GM12878 (cell line): ENCODE measurements around the gene C11orf91. TPM values are rescaled to one million over a fixed set of nuclear protein-coding genes. Genes with fewer than 3 reads are reported as not detected.

Experiments
- ATAC-seq: fragments of 200-7000 bp; cut with Tn5 transposase; 3 replicates; pipeline ENCODE4 v1.9.1; 2020; ENCODE audit warnings: mild to moderate bottlenecking, moderate library complexity
- BruUV-seq: library from RNA; stranded (reverse); fragments of 400-500 nt; replicated peaks from 2 replicates; lab custom pipeline; 2021; lab: Mats Ljungman, UMichigan
- CTCF ChIA-PET: fragments of 300-600 bp; sonication (Branson Sonifier 250); formaldehyde crosslinking; extraction: SDS; loops from one replicate; lab custom pipeline; 2021; ENCODE audit warnings: inconsistent platforms; lab: Yijun Ruan, JAX
- POLR2A ChIA-PET: fragments of 350-600 bp; formaldehyde crosslinking; extraction: SDS; loops from one replicate; lab custom pipeline; 2021; ENCODE audit warnings: inconsistent platforms; lab: Charles Lee
- RAD21 ChIA-PET: fragments of 300-600 bp; sonication (Branson Sonifier 250); formaldehyde crosslinking; loops from one replicate; lab custom pipeline; 2023; ENCODE audit warnings: antibody characterized with exemption; ENCODE audit not compliant: unreplicated experiment; lab: Charles Lee
- SMC1A ChIA-PET: fragments of 300-600 bp; sonication (Branson Sonifier 250); formaldehyde crosslinking; loops from one replicate; lab custom pipeline; 2023; ENCODE audit not compliant: unreplicated experiment, uncharacterized antibody; lab: Charles Lee
- DNase-seq: peaks from one replicate; pipeline ENCODE4 v3.0.0-alpha.2; 2011; ENCODE audit warnings: low read depth, low spot score
- FAIRE-seq: peaks from 3 replicates; lab custom pipeline; 2011; peaks lifted over from hg19 to GRCh38; lab: Jason Lieb, UNC
- H2AFZ ChIP-seq: 2 replicates; pipeline ENCODE4 v1.6.0; 2011; ENCODE audit warnings: low read depth, low read length, control low read depth; ENCODE audit not compliant: control insufficient read depth
- H3K27ac ChIP-seq: 2 replicates; pipeline ENCODE4 v1.5.1; 2011; ENCODE audit warnings: control low read depth; ENCODE audit not compliant: control insufficient read depth, insufficient read depth
- H3K27me3 ChIP-seq, 2 experiments: replicated peaks in 1 of 2; 2 replicates each; pipeline versions ENCODE4 v1.6.0 to v1.6.1; 2011; ENCODE audit warnings: low read length in 1 of 2; ENCODE audit not compliant: control insufficient read depth in 2 of 2, insufficient read depth in 2 of 2
- H3K36me3 ChIP-seq, 2 experiments: 2 replicates each; pipeline ENCODE4 v1.5.1; 2011; ENCODE audit warnings: low read length in 1 of 2; ENCODE audit not compliant: control insufficient read depth in 2 of 2, insufficient read depth in 2 of 2
- H3K4me1 ChIP-seq: 2 replicates; pipeline ENCODE4 v1.6.1; 2011; ENCODE audit warnings: mild to moderate bottlenecking, low read length, moderate library complexity, mixed read lengths; ENCODE audit not compliant: control insufficient read depth, insufficient read depth
- H3K4me2 ChIP-seq: 2 replicates; pipeline ENCODE4 v1.6.0; 2011; ENCODE audit warnings: control low read depth; ENCODE audit not compliant: control insufficient read depth, insufficient read depth
- H3K4me3 ChIP-seq: fragments of 200-600 bp; sonication (generic); 2 replicates; pipeline ENCODE4 v1.5.1; 2016
- H3K79me2 ChIP-seq: 2 replicates; pipeline ENCODE4 v1.6.0; 2011; ENCODE audit warnings: low read length; ENCODE audit not compliant: control insufficient read depth, insufficient read depth
- H3K9ac ChIP-seq: 2 replicates; pipeline ENCODE4 v1.8.0; 2011; ENCODE audit warnings: low read length, control low read depth, mixed read lengths; ENCODE audit not compliant: control insufficient read depth, insufficient read depth
- H3K9me3 ChIP-seq: replicated peaks from 3 replicates; pipeline ENCODE4 v1.5.1; 2011; ENCODE audit warnings: mild to moderate bottlenecking, low read length; ENCODE audit not compliant: control insufficient read depth, insufficient read depth
- H4K20me1 ChIP-seq: 2 replicates; pipeline ENCODE4 v1.6.0; 2011; ENCODE audit not compliant: control insufficient read depth, insufficient read depth
- POLR2AphosphoS2 ChIP-seq: IDR thresholded peaks from 2 replicates; pipeline ENCODE4 v1.6.1; 2011; ENCODE audit warnings: low read depth, mild to moderate bottlenecking, low read length, improper control_type of control experiment, moderate library complexity
- TAF1 ChIP-seq: IDR thresholded peaks from 2 replicates; pipeline ENCODE4 v1.6.1; 2011; ENCODE audit warnings: mild to moderate bottlenecking, low read depth, low read length, borderline replicate concordance
- WGBS: methylation state at CpG from one replicate; pipeline ENCODE4 v1.1.6; 2016; ENCODE audit warnings: low lambda C conversion rate; ENCODE audit not compliant: insufficient replicate concordance, insufficient coverage; ENCODE audit errors: missing lambda C conversion rate; 5-methylcytosine and 5-hydroxymethylcytosine counted together
- in situ Hi-C: fragments of 300-500 bp; cut with MboI; formaldehyde crosslinking; loops from 9 replicates; pipeline ENCODE4 v1.14.3; 2018; ENCODE audit warnings: mixed read lengths
- intact Hi-C: fragments of 100-400 bp; cut with micrococcal nuclease; formaldehyde crosslinking; loops from one replicate; pipeline ENCODE4 v1.14.2; 2022; ENCODE audit not compliant: unreplicated experiment
- polyA plus RNA-seq, 11 experiments: library from polyadenylated mRNA; depleted of rRNA in 4 of 11; unstranded in 6 of 11; stranded (reverse) in 5 of 11; fragments of >200 nt; fragmentation: Nextera tagmentation in 4 of 11; fragmentation: Illumina TruSeq in 1 of 11; extraction: Ambion mirVana in 4 of 11; extraction: Trizol in 1 of 11; gene quantifications; 1 replicate in 1 of 11; 2 replicates in 10 of 11; pipeline versions ENCODE4 v1.2.1 to v1.2.3, GENCODE V29; 2011 to 2016; ENCODE audit warnings: inconsistent platforms in 2 of 11, missing spikeins in 2 of 11, low read depth in 1 of 11
- total RNA-seq, 4 experiments: library from RNA; depleted of rRNA in 3 of 4; stranded (reverse); fragments of >200 nt in 3 of 4; fragmentation: Illumina TruSeq in 1 of 4; extraction: Trizol in 1 of 4; gene quantifications; 2 replicates each; pipeline versions ENCODE4 v1.2.1 to v1.2.3, GENCODE V29; 2013 to 2021
- TF ChIP-seq, protein P1 (sequence below): IDR thresholded peaks from 2 replicates; pipeline ENCODE4 v1.6.1; 2011; ENCODE audit warnings: borderline replicate concordance, low read depth, mild to moderate bottlenecking, moderate library complexity, mixed read lengths, low read length; ENCODE audit not compliant: insufficient read depth; ENCODE audit errors: extremely low read length

The C11orf91 gene
- total and polyA plus RNA-seq, 10 of the 15 experiments (the other 5 are each of a cell fraction or from before 2014, with no cell fraction given), result not detected

DNA sequence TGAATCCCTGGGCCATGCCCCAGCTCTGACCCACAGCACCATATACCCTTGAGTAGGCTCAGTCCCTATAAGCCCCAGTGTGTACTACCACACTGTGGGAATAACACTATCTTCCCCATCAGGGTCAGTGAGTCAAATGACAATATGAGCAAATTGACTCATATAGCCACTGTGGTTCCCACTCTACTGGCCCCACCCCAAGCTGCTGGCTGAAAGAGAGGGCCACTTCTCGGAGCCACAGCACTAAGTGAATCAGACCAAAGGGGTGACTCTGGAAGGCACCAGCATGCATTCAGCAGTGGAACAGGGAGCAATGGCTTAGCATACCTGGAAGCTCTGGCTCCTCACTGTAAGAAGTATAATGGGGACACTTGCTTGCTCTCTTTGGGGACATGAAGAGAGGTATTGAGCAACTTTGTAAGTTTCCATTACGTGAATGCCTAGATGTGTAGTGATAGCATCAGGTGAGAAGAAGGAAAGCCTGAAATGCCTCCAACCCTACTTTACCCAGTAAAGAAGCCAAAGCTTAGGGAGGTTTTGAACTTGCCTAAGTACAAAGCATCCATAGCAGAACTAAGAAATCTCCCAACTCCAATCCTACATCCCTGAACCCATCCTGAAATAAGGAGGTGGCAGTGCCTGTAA, 22.1 kb upstream of the C11orf91 start (continued):
- TF ChIP-seq TAF1, result no peak
- TF ChIP-seq, all 136 proteins: peak for 16

DNA sequence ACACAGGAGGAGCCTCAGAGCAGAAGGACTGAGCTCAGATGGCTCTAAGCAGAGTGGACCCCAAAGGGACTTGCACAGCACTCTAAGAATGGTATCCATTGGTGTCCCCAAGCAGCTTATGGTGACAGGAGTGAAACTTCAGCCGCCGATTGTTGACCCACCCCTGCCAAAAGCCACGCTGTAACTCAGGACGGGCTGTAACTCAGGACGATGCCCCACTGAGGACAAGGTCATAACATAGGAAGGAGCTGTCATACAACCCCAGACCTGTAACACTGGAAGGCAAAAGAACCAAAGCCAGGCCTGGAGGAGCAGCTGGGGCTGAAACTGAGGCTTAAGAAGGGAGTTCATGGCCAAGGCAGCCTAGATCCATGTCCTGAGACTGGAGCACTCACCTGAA, 21.4 kb upstream of the C11orf91 start:
- Histone ChIP-seq H3K79me2 (peaks cover 33% of the 10 kb centered on the region), H3K27ac (0 out of 2 replicates have a peak overlapping the region, but pooled peaks have one; percentile 36), H2AFZ (no peak overlapping the region), H3K9ac (no peak overlapping the region), H4K20me1 (no peaks in the 10 kb centered on the region), H3K9me3 (no peaks in the 10 kb centered on the region), H3K36me3 (peaks cover 14 to 18% of the 10 kb centered on the region in 2 experiments; a peak in 3 of 4 replicates), H3K4me3 (no peak overlapping the region), H3K4me1 (peaks cover 24% of the 10 kb centered on the region), H3K27me3 (no peaks in the 10 kb centered on the region), H3K4me2 (no peak overlapping the region)
- WGBS, result 97% methylated on average over 5 of the region's 5 CpGs
- in situ Hi-C loops (no loop called here), intact Hi-C loops (no loop called here)
- SMC1A ChIA-PET, result interaction anchor here (1.3 to 1.8 kb wide), 3 partner anchors 11 to 21 kb away, joined by 3 to 7 read pairs (median 3); no protein-coding TSS in a partner anchor
- no peak for FAIRE-seq
- CTCF ChIA-PET, result interaction anchor here (0.7 to 2.3 kb wide), 3 partner anchors 12 to 20 kb away, joined by 3 to 10 read pairs (median 6); no protein-coding TSS in a partner anchor
- ATAC-seq, result no peak
- no TSS peak for BruUV-seq
- DNase-seq, result no peak
- POLR2A ChIA-PET, result interaction anchor here (0.5 to 1.5 kb wide), 2 partner anchors 11 to 12 kb away, joined by 3 to 7 read pairs; no protein-coding TSS in a partner anchor
- no peak for TF ChIP-seq POLR2AphosphoS2
- TF ChIP-seq, protein P1, sequence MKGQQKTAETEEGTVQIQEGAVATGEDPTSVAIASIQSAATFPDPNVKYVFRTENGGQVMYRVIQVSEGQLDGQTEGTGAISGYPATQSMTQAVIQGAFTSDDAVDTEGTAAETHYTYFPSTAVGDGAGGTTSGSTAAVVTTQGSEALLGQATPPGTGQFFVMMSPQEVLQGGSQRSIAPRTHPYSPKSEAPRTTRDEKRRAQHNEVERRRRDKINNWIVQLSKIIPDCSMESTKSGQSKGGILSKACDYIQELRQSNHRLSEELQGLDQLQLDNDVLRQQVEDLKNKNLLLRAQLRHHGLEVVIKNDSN, result no peak
- RAD21 ChIA-PET, result interaction anchor here (0.7 to 1.4 kb wide), 4 partner anchors 10 to 20 kb away, joined by 3 to 8 read pairs (median 4); partner anchors contain the start of gene CD59
